ENCODE results near the gene OOSP1. TPM values are rescaled to one million over a fixed set of nuclear protein-coding genes. Genes with fewer than 3 reads are reported as not detected.

Gene OOSP1
- total and polyA plus RNA-seq, 8 donors: not detected

- FAIRE-seq (no peak), ATAC-seq (no peak), DNase-seq (no peak)
- Histone ChIP-seq H3K4me1 (peaks cover 0 to 9% (median 0%) of the 10 kb centered on the region in 3 donors), H3K27ac (no peak overlapping the region), H3K9me3 (no peaks in the 10 kb centered on the region), H3K36me3 (no peaks in the 10 kb centered on the region), H3K4me3 (no peak overlapping the region), H3K27me3 (no peaks in the 10 kb centered on the region)
- WGBS, 2 donors: 88 to 89% methylated on average over 7 of the region's 7 CpGs
- TF ChIP-seq, protein P1, sequence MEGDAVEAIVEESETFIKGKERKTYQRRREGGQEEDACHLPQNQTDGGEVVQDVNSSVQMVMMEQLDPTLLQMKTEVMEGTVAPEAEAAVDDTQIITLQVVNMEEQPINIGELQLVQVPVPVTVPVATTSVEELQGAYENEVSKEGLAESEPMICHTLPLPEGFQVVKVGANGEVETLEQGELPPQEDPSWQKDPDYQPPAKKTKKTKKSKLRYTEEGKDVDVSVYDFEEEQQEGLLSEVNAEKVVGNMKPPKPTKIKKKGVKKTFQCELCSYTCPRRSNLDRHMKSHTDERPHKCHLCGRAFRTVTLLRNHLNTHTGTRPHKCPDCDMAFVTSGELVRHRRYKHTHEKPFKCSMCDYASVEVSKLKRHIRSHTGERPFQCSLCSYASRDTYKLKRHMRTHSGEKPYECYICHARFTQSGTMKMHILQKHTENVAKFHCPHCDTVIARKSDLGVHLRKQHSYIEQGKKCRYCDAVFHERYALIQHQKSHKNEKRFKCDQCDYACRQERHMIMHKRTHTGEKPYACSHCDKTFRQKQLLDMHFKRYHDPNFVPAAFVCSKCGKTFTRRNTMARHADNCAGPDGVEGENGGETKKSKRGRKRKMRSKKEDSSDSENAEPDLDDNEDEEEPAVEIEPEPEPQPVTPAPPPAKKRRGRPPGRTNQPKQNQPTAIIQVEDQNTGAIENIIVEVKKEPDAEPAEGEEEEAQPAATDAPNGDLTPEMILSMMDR (IDR thresholded peaks at IDR 0.05): no peak
- intact Hi-C loops (cut with DNase I): no loop called here
These were observed 27.2 kb downstream of the OOSP1 start for GRCh38 chr11:59965424-59965823.

DNA sequence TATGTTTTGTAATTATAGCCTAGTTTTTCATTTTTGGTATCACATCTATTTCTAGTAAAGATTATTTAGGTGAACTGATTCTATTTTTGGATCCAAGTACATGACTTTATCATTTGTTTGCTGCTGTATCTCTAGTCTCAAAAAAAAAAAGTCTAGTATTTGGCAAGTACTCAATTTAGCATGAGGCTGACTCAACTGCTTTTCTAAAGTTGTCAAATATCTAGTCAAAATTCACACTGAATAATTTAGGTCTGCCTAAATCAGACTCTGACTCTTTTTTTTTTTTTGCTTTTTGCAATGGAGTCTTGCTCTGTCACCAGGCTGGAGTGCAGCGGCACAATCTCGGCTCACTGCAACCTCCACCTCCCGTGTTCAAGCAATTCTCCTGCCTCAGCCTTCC lies 28.0 kb downstream of the OOSP1 start:
- Histone ChIP-seq H3K36me3 (no peaks in the 10 kb centered on the region), H3K27me3 (no peaks in the 10 kb centered on the region), H3K4me3 (no peak overlapping the region), H3K27ac (no peak overlapping the region), H3K9me3 (no peaks in the 10 kb centered on the region), H3K4me1 (peaks cover 0 to 8% (median 0%) of the 10 kb centered on the region in 3 donors)
- TF ChIP-seq, protein P1 (IDR thresholded peaks at IDR 0.05): no peak
- no peak for DNase-seq
- 84 to 100% methylated on average over 3 of the region's 3 CpGs for WGBS, 2 donors
- FAIRE-seq: no peak
- ATAC-seq: no peak
- intact Hi-C loops (cut with DNase I): no loop called here

- whole genome bisulfite sequencing, 2 donors: 88 to 95% methylated on average over 3 of the region's 3 CpGs
- intact Hi-C loops (cut with DNase I): no loop called here
- Histone ChIP-seq H3K4me3 (no peak overlapping the region), H3K36me3 (no peaks in the 10 kb centered on the region), H3K4me1 (no peaks in the 10 kb centered on the region), H3K9me3 (no peaks in the 10 kb centered on the region), H3K27ac (no peak overlapping the region), H3K27me3 (no peaks in the 10 kb centered on the region)
- TF ChIP-seq, protein P1 (IDR thresholded peaks at IDR 0.05): no peak
- no peak for ATAC-seq
- DNase-seq: no peak
- no peak for FAIRE-seq
These were observed 29.6 kb downstream of the OOSP1 start for GRCh38 chr11:59967677-59968394.

DNA sequence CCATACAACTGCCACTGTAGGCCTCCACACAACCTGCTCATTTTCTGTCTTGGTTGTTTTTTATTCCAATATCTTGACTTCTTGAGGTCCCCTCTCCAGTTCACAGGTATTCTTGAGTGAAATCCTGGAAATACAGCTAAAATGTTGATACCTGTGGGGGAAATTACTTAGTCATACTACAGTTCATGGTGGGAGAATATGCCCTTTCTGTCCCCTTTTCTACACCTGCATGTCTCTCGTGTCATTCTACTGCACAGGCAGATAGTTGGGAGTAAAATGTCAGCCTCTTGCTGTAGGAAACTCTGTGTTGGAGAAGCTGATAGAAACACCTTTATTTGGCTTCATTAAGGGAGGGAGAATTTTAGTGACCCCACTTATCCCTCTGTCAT lies 30.2 kb downstream of the OOSP1 start:
- TF ChIP-seq, protein P1 (IDR thresholded peaks at IDR 0.05): no peak
- ATAC-seq (no peak), FAIRE-seq (no peak), DNase-seq (no peak)
- no peaks in the 10 kb centered on the region for H3K4me1 ChIP-seq
- no peaks in the 10 kb centered on the region for H3K27me3 ChIP-seq
- H3K9me3 ChIP-seq: no peaks in the 10 kb centered on the region
- intact Hi-C loops (cut with DNase I): no loop called here
- no peaks in the 10 kb centered on the region for H3K36me3 ChIP-seq
- H3K27ac ChIP-seq: no peak overlapping the region
- no peak overlapping the region for H3K4me3 ChIP-seq
- WGBS, 2 donors: 92 to 93% methylated on average over 1 of the region's 1 CpG

DNA sequence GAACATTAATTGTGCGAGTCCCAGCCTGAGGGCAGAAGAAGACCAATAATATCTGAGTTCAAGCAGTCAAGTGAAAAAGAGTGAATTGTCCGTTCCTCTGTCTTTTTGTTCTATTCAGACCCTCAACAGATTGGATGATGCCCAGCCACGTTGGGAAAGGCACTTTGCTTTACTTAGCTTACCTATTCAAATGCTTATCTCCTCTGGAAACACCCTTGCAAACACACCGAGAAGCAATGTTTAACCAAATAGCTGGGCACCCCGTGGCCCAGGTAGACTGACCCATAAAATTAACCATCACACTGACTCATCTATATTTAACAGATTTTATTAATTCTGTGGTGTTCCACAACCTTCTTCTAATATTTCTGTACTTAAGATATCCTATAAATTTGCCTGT lies 34.9 kb downstream of the OOSP1 start:
- intact Hi-C loops (cut with DNase I): no loop called here
- no peak overlapping the region for H3K27ac ChIP-seq
- DNase-seq: no peak
- no peak overlapping the region for H3K4me3 ChIP-seq
- H3K9me3 ChIP-seq: peaks cover 0 to 3% (median 0%) of the 10 kb centered on the region in 4 donors
- no peaks in the 10 kb centered on the region for H3K4me1 ChIP-seq
- H3K36me3 ChIP-seq: no peaks in the 10 kb centered on the region
- TF ChIP-seq, protein P1 (IDR thresholded peaks at IDR 0.05): no peak
- WGBS, 2 donors: 39 to 41% methylated on average over 5 of the region's 5 CpGs
- ATAC-seq: peak in 1 of 4 donors; percentile 34
- H3K27me3 ChIP-seq: no peaks in the 10 kb centered on the region
- FAIRE-seq: no peak
